ENCODE measurements around the gene JOSD2. TPM values are rescaled to one million over a fixed set of nuclear protein-coding genes. Genes with fewer than 3 reads are reported as not detected.

JOSD2 gene
- total RNA-seq, 2 experiments from 2014 or later, result 40.2 to 41.7 TPM

GRCh38 chr19:50551034-50551714 is 40.2 kb upstream of the JOSD2 start:
- H3K27ac Mint-ChIP-seq, result no peak overlapping the region
- H3K36me3 Mint-ChIP-seq, result no peaks in the 10 kb centered on the region
- no peaks in the 10 kb centered on the region for H3K9me3 Mint-ChIP-seq (ENCODE audit: low read depth)
- no peaks in the 10 kb centered on the region for H3K4me1 Mint-ChIP-seq
- H3K27me3 Mint-ChIP-seq, result peaks cover 34% of the 10 kb centered on the region
- DNase-seq, result no peak
- CTCF ChIA-PET, result no interaction called here
- no peak for ATAC-seq
- H3K4me3 Mint-ChIP-seq, result no peak overlapping the region

DNA sequence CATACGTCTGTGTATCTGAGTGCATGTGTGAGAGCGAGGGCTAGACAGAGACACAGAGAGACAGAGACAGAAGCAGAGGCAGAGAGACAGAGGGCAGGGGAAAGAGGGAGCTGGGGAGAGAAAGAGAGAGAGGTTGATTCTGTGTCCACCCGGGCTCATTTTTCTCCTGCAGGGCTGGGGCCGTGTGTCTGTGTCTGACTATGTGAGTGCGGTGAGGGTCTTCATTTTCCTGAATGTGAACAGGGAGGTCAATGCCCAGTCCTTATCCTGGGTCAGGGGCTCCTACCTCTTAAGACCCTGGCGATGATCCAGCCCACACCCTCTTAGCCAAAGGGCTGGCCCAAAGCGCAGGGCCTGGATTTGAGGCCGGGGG is 39.6 kb upstream of the JOSD2 start:
- Mint-ChIP-seq H3K4me3 (no peak overlapping the region), H3K9me3 (ENCODE audit: low read depth) (no peaks in the 10 kb centered on the region), H3K4me1 (no peaks in the 10 kb centered on the region), H3K27ac (no peak overlapping the region), H3K36me3 (no peaks in the 10 kb centered on the region), H3K27me3 (peaks cover 34% of the 10 kb centered on the region)
- no peak for ATAC-seq
- no peak for DNase-seq
- CTCF ChIA-PET, result interaction anchor here (1.0 kb wide), 1 partner anchor 9 kb away, joined by 4 read pairs; no protein-coding TSS in a partner anchor

GRCh38 chr19:50549927-50550593 is 39.1 kb upstream of the JOSD2 start:
- no peak overlapping the region for H3K27ac Mint-ChIP-seq
- H3K4me1 Mint-ChIP-seq, result no peaks in the 10 kb centered on the region
- H3K36me3 Mint-ChIP-seq, result no peaks in the 10 kb centered on the region
- DNase-seq, result no peak
- peaks cover 30% of the 10 kb centered on the region for H3K27me3 Mint-ChIP-seq
- H3K4me3 Mint-ChIP-seq, result no peak overlapping the region
- ATAC-seq, result no peak
- H3K9me3 Mint-ChIP-seq (ENCODE audit: low read depth), result no peaks in the 10 kb centered on the region
- CTCF ChIA-PET, result interaction anchor here (1.0 kb wide), 1 partner anchor 10 kb away, joined by 4 read pairs; no protein-coding TSS in a partner anchor

DNA sequence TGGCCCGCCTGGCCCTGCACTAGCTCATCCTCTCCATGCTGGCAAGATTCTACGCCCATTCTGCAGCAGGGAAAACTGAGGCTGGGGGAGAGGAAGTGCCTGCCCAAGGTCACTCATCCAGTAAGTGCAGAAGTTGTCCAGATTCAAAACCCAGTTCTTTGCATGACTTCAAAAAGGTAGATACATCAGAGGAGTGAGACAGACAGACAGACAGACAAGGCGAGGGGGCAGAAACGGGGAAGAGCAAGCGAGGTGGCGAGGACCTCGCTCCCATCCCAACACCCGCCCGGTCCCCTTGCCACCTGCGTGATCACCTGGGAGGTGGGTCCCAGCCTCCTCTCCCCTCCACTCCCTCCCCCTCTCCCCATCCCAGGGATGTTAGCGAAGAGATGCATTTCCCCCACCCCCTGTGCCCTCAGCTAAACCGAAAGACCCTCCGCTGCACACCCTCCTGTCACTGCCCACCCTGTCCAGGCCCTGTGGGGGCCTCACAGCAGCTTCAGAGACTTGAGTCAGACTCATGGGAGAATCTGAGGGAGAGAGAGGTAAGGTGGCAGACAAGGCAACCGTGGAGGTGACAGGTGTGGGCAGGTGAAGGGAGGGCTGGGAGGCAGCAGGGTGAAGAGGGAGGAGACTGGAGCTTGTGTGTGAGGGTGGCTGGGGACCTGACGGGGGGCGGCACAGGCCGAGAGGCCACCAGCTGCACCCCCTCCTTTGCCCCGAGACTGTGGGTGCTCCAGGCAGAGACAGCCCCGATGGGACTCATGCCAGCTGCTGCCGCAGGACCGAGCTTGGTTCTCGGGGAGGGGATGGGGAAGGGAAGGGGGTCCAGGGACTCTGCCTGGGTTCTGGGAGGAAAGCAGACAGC is 38.3 kb upstream of the JOSD2 start:
- CTCF ChIA-PET, result interaction anchor here (1.0 kb wide), 1 partner anchor 11 kb away, joined by 4 read pairs; no protein-coding TSS in a partner anchor
- H3K4me3 Mint-ChIP-seq, result no peak overlapping the region
- no peaks in the 10 kb centered on the region for H3K36me3 Mint-ChIP-seq

DNA sequence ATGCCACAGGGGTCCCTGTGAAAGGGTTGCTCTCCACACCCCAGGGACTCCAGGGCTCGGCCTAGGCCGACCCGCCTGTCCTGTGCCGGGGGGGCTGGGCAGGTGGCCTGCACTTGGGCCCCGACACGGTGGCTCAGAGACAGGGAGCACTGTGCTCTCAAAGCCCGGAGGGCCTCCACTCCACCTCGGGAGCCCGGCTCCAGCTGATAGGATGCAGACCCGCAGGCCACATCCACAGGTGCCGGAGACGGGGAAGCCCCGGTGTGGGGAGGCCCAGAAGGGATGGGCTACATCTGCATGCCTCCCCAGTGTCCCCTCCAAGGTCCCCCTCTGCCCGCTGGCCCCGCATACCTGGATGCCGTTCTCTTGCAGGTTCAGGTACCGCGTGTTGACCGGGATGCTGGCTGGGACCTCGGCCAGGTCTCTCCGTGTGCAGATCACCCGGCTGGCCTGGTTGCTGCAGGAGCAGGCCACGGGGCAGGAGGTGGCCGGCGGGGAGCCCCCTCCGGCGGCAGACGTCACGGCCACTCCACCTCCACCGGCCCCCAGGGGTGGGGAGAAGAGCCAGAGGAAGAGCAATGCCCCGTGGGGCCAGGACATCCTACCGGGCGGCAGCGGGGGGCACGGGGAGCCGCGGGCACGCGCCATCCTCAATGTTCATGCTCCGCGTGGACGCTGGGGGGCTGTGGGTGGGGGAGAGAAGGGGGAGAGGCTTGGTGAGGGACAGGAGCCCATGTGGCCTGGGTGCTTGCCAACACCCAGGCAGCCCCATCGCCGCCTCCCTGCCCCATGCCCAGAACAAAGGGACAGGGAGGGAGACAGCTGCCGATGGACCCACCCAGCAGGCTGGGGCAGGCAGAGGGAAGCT is 37.4 kb upstream of the JOSD2 start:
- peaks cover 26% of the 10 kb centered on the region for H3K27me3 Mint-ChIP-seq
- DNase-seq, result no peak
- no peak for ATAC-seq
- no peaks in the 10 kb centered on the region for H3K9me3 Mint-ChIP-seq (ENCODE audit: low read depth)
- CTCF ChIA-PET, result interaction anchor here (0.7 kb wide), 1 partner anchor 10 kb away, joined by 3 read pairs; no protein-coding TSS in a partner anchor
- no peak overlapping the region for H3K27ac Mint-ChIP-seq
- H3K4me1 Mint-ChIP-seq, result no peaks in the 10 kb centered on the region
- no peaks in the 10 kb centered on the region for H3K36me3 Mint-ChIP-seq
- H3K4me3 Mint-ChIP-seq, result no peak overlapping the region

More for the DNA sequence above, 38.3 kb upstream of the JOSD2 start:
- no peak for ATAC-seq
- Mint-ChIP-seq H3K27ac (no peak overlapping the region), H3K9me3 (ENCODE audit: low read depth) (no peaks in the 10 kb centered on the region), H3K4me1 (no peaks in the 10 kb centered on the region), H3K27me3 (peaks cover 28% of the 10 kb centered on the region)
- no peak for DNase-seq

DNA sequence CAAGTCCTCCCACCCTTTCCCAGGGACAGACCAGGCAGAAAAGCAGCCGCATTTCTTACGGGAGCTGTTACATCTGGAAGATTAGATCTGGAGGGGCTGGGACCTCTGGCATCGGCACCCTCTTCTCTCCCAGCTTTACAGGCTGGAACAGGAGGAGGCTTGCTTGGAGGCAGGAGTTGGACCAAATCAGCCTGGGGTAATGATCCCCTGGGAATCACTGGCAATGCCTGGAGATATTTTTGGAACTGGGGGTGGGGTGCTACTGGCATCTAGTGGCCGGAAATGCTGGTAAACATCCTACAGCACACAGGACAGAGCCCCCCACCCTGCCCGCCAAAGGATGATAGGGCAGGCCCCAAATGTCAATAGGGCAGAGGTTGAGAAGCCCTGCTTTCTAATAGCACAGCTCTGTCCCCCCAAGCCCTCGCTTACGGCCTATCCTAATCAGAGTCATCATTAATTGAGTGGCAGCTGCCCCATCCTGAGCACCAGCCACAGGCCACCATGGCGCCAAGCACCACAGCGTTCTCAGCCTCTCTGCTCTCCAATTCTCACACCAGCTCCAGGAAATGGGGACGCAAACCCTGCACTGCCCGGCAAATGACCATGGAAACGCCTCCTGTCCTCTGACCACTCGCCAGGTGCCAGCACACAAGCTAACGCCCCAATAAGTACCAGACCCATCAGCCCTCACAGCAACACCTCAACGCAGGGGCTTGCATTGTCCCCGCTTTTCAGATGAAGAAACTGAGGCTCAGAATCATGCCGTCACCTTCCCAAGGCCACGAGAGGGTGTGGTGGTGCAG is 36.6 kb upstream of the JOSD2 start:
- CTCF ChIA-PET, result interaction anchor here (0.7 kb wide), 2 partner anchors 9 kb away, joined by 3 read pairs; no protein-coding TSS in a partner anchor
- no peaks in the 10 kb centered on the region for H3K9me3 Mint-ChIP-seq (ENCODE audit: low read depth)
- no peak overlapping the region for H3K27ac Mint-ChIP-seq

GRCh38 chr19:50546527-50547221 is 35.7 kb upstream of the JOSD2 start:
- CTCF ChIA-PET, result interaction anchor here (0.7 to 3.0 kb wide), 2 partner anchors 10 kb away, joined by 3 to 13 read pairs; no protein-coding TSS in a partner anchor
- peaks cover 13% of the 10 kb centered on the region for H3K27me3 Mint-ChIP-seq
- no peaks in the 10 kb centered on the region for H3K36me3 Mint-ChIP-seq
- H3K27ac Mint-ChIP-seq, result no peak overlapping the region
- no peak overlapping the region for H3K4me3 Mint-ChIP-seq
- ATAC-seq, result no peak
- H3K4me1 Mint-ChIP-seq, result no peaks in the 10 kb centered on the region
- no peaks in the 10 kb centered on the region for H3K9me3 Mint-ChIP-seq (ENCODE audit: low read depth)
- DNase-seq, result no peak

More for the DNA sequence above, 36.6 kb upstream of the JOSD2 start:
- Mint-ChIP-seq H3K36me3 (no peaks in the 10 kb centered on the region), H3K4me3 (no peak overlapping the region), H3K4me1 (no peaks in the 10 kb centered on the region), H3K27me3 (peaks cover 19% of the 10 kb centered on the region)
- DNase-seq, result no peak
- ATAC-seq, result no peak

GRCh38 chr19:50542943-50543342 is 32.0 kb upstream of the JOSD2 start:
- CTCF ChIA-PET, result interaction anchor here (0.7 kb wide), 2 partner anchors 47 to 735 kb away, joined by 3 read pairs; no protein-coding TSS in a partner anchor

DNA sequence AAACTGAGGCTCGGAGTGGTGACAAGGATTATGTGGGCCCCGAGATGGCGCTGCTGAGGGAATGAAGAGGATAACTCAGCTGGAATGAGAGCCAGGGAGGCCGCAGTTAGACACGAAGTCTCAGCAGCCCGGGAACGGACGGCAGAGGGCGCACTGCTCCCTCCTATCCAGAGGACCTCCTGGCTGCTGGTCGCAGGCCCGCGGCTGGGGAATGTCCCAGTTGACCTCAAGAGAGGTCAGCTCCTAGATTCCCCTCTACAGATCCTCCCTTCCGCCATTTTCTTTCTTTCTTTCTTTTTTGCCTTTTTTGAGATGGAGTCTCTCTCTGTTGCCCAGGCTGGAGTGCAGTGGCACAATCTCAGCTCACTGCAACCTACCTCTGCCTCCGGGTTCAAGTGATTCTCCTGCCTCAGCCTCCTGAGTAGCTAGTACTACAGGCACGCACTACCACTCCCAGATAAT is 26.8 kb upstream of the JOSD2 start:
- Mint-ChIP-seq H3K4me1 (no peaks in the 10 kb centered on the region), H3K27me3 (no peaks in the 10 kb centered on the region), H3K4me3 (no peak overlapping the region), H3K36me3 (no peaks in the 10 kb centered on the region), H3K9me3 (ENCODE audit: low read depth) (no peaks in the 10 kb centered on the region), H3K27ac (no peak overlapping the region)
- ATAC-seq (peak; percentile 57), DNase-seq (peak; percentile 71)
- CTCF ChIA-PET, result interaction anchor here (0.6 to 4.2 kb wide), 14 partner anchors 10 to 889 kb away, joined by 3 to 48 read pairs (median 4); partner anchors contain the start of gene JOSD2

More at GRCh38 chr19:50542943-50543342, 32.0 kb upstream of the JOSD2 start:
- Mint-ChIP-seq H3K36me3 (no peaks in the 10 kb centered on the region), H3K4me3 (no peak overlapping the region), H3K27ac (no peak overlapping the region), H3K9me3 (ENCODE audit: low read depth) (no peaks in the 10 kb centered on the region), H3K4me1 (no peaks in the 10 kb centered on the region), H3K27me3 (no peaks in the 10 kb centered on the region)
- DNase-seq (no peak), ATAC-seq (no peak)

DNA sequence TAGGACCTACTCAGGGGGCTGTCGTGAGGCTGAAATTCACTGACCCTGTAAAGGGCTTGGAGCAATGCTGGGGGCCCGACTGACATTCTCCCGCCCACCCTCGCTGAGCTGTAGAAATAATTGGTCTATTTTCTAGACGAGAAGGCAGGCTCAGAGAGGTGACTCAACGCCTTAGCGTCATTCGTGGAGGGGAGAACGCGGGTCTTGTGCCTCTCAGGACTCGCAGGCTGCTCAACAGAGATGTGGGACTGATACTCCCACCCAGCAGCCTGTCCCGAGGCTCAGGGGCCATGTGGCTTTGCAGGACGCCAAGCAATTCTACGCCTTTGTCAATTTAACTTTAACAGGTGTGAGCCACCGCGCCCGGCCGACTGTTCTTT is 26.3 kb upstream of the JOSD2 start:
- Mint-ChIP-seq H3K27ac (no peak overlapping the region), H3K36me3 (no peaks in the 10 kb centered on the region), H3K4me3 (no peak overlapping the region), H3K4me1 (no peaks in the 10 kb centered on the region), H3K9me3 (ENCODE audit: low read depth) (no peaks in the 10 kb centered on the region), H3K27me3 (peaks cover 3% of the 10 kb centered on the region)
- no peak for ATAC-seq
- DNase-seq, result no peak
- CTCF ChIA-PET, result interaction anchor here (0.6 to 4.2 kb wide), 10 partner anchors 12 to 889 kb away, joined by 3 to 48 read pairs (median 4); partner anchors contain the start of gene JOSD2

GRCh38 chr19:50536662-50537305 is 25.8 kb upstream of the JOSD2 start:
- peaks cover 5% of the 10 kb centered on the region for H3K27me3 Mint-ChIP-seq
- no peaks in the 10 kb centered on the region for H3K9me3 Mint-ChIP-seq (ENCODE audit: low read depth)
- no peaks in the 10 kb centered on the region for H3K4me1 Mint-ChIP-seq
- no peak overlapping the region for H3K27ac Mint-ChIP-seq
- H3K4me3 Mint-ChIP-seq, result no peak overlapping the region
- DNase-seq, result no peak
- CTCF ChIA-PET, result interaction anchor here (1.2 to 4.2 kb wide), 6 partner anchors 17 to 385 kb away, joined by 3 to 48 read pairs (median 6); partner anchors contain the start of gene JOSD2
- H3K36me3 Mint-ChIP-seq, result no peaks in the 10 kb centered on the region
- ATAC-seq, result no peak
